Colonic mucosa (tissue), 4 donors: Measurements from ENCODE around the gene MGAT2. TPM values are rescaled to one million over a fixed set of nuclear protein-coding genes. Genes with fewer than 3 reads are reported as not detected.

Experiments
- DNase-seq: peaks from one replicate; pipeline ENCODE4 v3.0.0-alpha.2; 2020
- H3K27ac ChIP-seq: fragments of 200-600 bp; one replicate; pipeline ENCODE4 v1.8.0; 2021
- H3K27me3 ChIP-seq: fragments of 200-600 bp; one replicate; pipeline ENCODE4 v1.8.0; 2021
- H3K36me3 ChIP-seq: fragments of 200-600 bp; one replicate; pipeline ENCODE4 v1.8.0; 2021
- H3K4me1 ChIP-seq: fragments of 200-600 bp; one replicate; pipeline ENCODE4 v1.8.0; 2021; ENCODE audit warnings: mild to moderate bottlenecking
- H3K4me3 ChIP-seq: fragments of 200-600 bp; one replicate; pipeline ENCODE4 v1.8.0; 2021
- H3K9ac ChIP-seq, 2 donors: one replicate each; pipeline ENCODE4 v1.7.0; 2013; ENCODE audit warnings: control low read depth in 2 of 2, low read depth in 2 of 2, low read length in 2 of 2
- H3K9me3 ChIP-seq: fragments of 200-600 bp; one replicate; pipeline ENCODE4 v1.8.0; 2021
- CTCF ChIP-seq: fragments of 200-600 bp; IDR thresholded peaks from one replicate; pipeline ENCODE4 v1.8.0; 2022; ENCODE audit warnings: antibody characterized with exemption, mild to moderate bottlenecking
- intact Hi-C: fragments of 100-400 bp; cut with DNase I; formaldehyde crosslinking; loops from one replicate; pipeline ENCODE4 v1.14.1; 2022
- total RNA-seq, 2 donors: library from RNA; stranded (reverse); fragmentation: NEBNext Ultra II Directional in 1 of 2; extraction: Animal tissue kit (Norgen Biotek cat#: 25700) in 1 of 2; gene quantifications; one replicate each; pipeline ENCODE4 v1.2.1, GENCODE V29; 2021
- donor health status: healthy.
- donor health status: DM: no; HTN: no; CAD: no.
- donor health status: DM: no; HTN: no; CAD: no.

MGAT2 gene
- 10 to 100 TPM; 44.9 to 47.3 TPM for total RNA-seq

- H3K4me3 ChIP-seq: peak within 1 kb of the TSS; percentile 68
- peak within 1 kb of the TSS; percentile 89 to 99 for H3K9ac ChIP-seq
- intact Hi-C loops: loop anchor here (5.0 kb wide), 1 partner anchor 33 kb away; the partner anchor contains the start of gene RPS29
- peaks cover 9% of the 10 kb centered on the region for H3K4me1 ChIP-seq
- no peaks in the 10 kb centered on the region for H3K36me3 ChIP-seq
- H3K9me3 ChIP-seq: no peaks in the 10 kb centered on the region
- H3K27ac ChIP-seq: peak within 1 kb of the TSS; percentile 96
- H3K27me3 ChIP-seq: no peaks in the 10 kb centered on the region
- no peak for TF ChIP-seq CTCF
- peak; percentile 99 for DNase-seq
Measured at GRCh38 chr14:49620182-49621113, at the start of gene MGAT2, which contains the start of gene RPL36AL. Gene MGAT2 (plus strand): TSS chr14:49620799. CDS start chr14:49621269, 470 bp downstream. Gene RPL36AL (minus strand): TSS chr14:49620626. CDS start chr14:49619104, 1,522 bp downstream.

GRCh38 chr14:49574038-49574437 lies 46.6 kb upstream of the MGAT2 start:
- Histone ChIP-seq H3K9me3 (no peaks in the 10 kb centered on the region), H3K4me3 (no peak overlapping the region), H3K36me3 (peaks cover 4% of the 10 kb centered on the region), H3K27me3 (no peaks in the 10 kb centered on the region), H3K4me1 (no peaks in the 10 kb centered on the region), H3K27ac (no peak overlapping the region), H3K9ac (no peak overlapping the region)
- DNase-seq: no peak
- intact Hi-C loops: no loop called here
- no peak for TF ChIP-seq CTCF

- no peaks in the 10 kb centered on the region for H3K9me3 ChIP-seq
- H3K9ac ChIP-seq: no peak overlapping the region
- H3K36me3 ChIP-seq: peaks cover 4% of the 10 kb centered on the region
- H3K27ac ChIP-seq: no peak overlapping the region
- intact Hi-C loops: no loop called here
- H3K27me3 ChIP-seq: no peaks in the 10 kb centered on the region
- no peaks in the 10 kb centered on the region for H3K4me1 ChIP-seq
- no peak overlapping the region for H3K4me3 ChIP-seq
- no peak for TF ChIP-seq CTCF
- no peak for DNase-seq
Measured at GRCh38 chr14:49578141-49578540, 42.5 kb upstream of the MGAT2 start.

- peaks cover 4% of the 10 kb centered on the region for H3K36me3 ChIP-seq
- H3K9ac ChIP-seq: no peak overlapping the region
- no peaks in the 10 kb centered on the region for H3K9me3 ChIP-seq
Measured at GRCh38 chr14:49579841-49580240, 40.8 kb upstream of the MGAT2 start.

More at GRCh38 chr14:49579841-49580240, 40.8 kb upstream of the MGAT2 start:
- Histone ChIP-seq H3K27ac (no peak overlapping the region), H3K4me1 (no peaks in the 10 kb centered on the region), H3K4me3 (no peak overlapping the region), H3K27me3 (no peaks in the 10 kb centered on the region)
- no peak for TF ChIP-seq CTCF
- intact Hi-C loops: no loop called here
- DNase-seq: no peak
